Ishikawa (cell line): ENCODE results near the gene GUSB.

Experiments
- CEBPB ChIP-seq: IDR thresholded peaks from 2 replicates; pipeline ENCODE4 v1.6.1; 2012
- CREB1 ChIP-seq: IDR thresholded peaks from 2 replicates; pipeline ENCODE4 v1.6.1; 2012; ENCODE audit warnings: low read depth
- EGR1 ChIP-seq: IDR thresholded peaks from 2 replicates; pipeline ENCODE4 v1.6.1; 2012
- EP300 ChIP-seq: IDR thresholded peaks from 2 replicates; pipeline ENCODE4 v1.6.1; 2012; ENCODE audit warnings: borderline replicate concordance
- FOXM1 ChIP-seq: IDR thresholded peaks from 2 replicates; pipeline ENCODE4 v1.6.1; 2012; ENCODE audit warnings: low read depth, borderline replicate concordance
- MAX ChIP-seq: IDR thresholded peaks from 2 replicates; pipeline ENCODE4 v1.6.1; 2012
- NFIC ChIP-seq: IDR thresholded peaks from 2 replicates; pipeline ENCODE4 v1.6.1; 2012
- RAD21 ChIP-seq: IDR thresholded peaks from 2 replicates; pipeline ENCODE4 v1.6.1; 2012; ENCODE audit warnings: low read depth
- REST ChIP-seq: IDR thresholded peaks from 2 replicates; pipeline ENCODE4 v1.6.1; 2012; ENCODE audit warnings: low read depth, mild to moderate bottlenecking
- TAF1 ChIP-seq: IDR thresholded peaks from 2 replicates; pipeline ENCODE4 v1.6.1; 2012; ENCODE audit warnings: low read depth, mild to moderate bottlenecking
- TCF12 ChIP-seq: IDR thresholded peaks from 2 replicates; pipeline ENCODE4 v1.6.1; 2012; ENCODE audit warnings: low read depth
- TEAD4 ChIP-seq: IDR thresholded peaks from 2 replicates; pipeline ENCODE4 v1.6.1; 2012
- USF1 ChIP-seq: IDR thresholded peaks from 2 replicates; pipeline ENCODE4 v1.6.1; 2012
- YY1 ChIP-seq: IDR thresholded peaks from 2 replicates; pipeline ENCODE4 v1.6.1; 2012; ENCODE audit warnings: low read depth
- ZBTB7A ChIP-seq: IDR thresholded peaks from 2 replicates; pipeline ENCODE4 v1.6.1; 2012; ENCODE audit warnings: low read depth

The GUSB gene

DNA sequence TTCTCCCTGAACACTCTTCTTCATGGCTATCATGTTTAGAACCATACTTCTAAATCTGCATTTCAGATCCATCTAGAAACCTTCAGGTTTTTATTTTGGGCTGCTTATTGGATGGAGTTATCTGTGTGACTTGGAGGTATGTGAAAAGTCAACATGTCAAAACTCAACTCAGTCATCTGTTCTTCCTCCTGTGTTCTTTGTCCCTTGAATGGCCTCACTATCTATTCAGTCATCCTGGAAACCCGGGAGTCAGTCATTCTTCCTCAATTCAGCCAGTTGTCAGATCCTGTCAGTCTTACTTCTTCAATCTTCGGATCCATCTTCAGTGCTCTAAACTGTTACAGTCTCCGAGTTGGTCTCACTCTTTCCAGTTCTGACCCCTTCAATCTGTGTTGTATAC lies 57.0 kb downstream of the GUSB start:
- TF ChIP-seq REST (no peak), YY1 (no peak), TAF1 (no peak), EGR1 (no peak)

GRCh38 chr7:65924193-65924592 lies 57.8 kb downstream of the GUSB start:
- TF ChIP-seq TEAD4 (no peak), NFIC (no peak), REST (no peak), TAF1 (no peak)

- TF ChIP-seq EGR1: no peak
- no peak for TF ChIP-seq MAX
Measured at GRCh38 chr7:65923316-65923715, 58.7 kb downstream of the GUSB start.

DNA sequence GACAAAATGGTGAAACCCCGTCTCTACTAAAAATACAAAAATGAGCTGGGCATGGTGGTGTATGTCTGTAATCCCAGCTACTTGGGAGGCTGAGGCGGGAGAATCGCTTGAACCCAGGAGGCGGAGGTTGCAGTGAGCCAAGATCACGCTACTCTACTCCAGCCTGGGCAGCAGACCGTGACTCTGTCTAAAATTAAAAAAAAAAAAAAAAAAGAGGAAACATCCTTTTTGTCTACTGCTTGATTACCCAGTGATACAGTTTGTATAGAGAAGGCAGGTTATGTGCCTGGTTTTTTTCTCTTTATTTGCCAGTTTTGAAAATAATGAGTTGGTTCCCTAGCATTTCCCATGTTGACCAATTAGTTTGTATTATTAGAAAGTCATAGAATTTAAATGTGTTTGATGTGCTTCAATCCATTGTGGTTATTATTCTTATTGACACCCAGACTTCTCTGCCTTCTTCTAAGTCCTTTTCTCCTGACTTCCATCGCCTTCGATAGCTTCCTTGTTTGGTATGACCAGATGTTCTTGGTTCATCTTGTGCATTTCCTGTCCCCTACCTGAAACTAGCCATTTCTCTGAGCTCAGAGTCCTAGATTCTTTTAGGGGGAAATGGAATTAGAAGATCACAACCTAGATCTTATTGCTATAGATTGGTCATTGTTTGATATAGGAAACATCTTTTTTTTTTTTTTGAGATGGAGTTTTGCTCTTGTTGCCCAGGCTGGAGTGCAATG lies 65.9 kb downstream of the GUSB start:
- TF ChIP-seq TCF12 (no peak), EP300 (no peak), CEBPB (no peak), TAF1 (no peak), USF1 (no peak), RAD21 (no peak), TEAD4 (no peak), REST (no peak), YY1 (no peak)

GRCh38 chr7:65912237-65912636 lies 69.8 kb downstream of the GUSB start:
- TF ChIP-seq USF1: no peak
- no peak for TF ChIP-seq EP300
- no peak for TF ChIP-seq TAF1
- no peak for TF ChIP-seq NFIC
- TF ChIP-seq FOXM1: no peak
- TF ChIP-seq TEAD4: no peak
- TF ChIP-seq TCF12: no peak
- TF ChIP-seq ZBTB7A: no peak
- TF ChIP-seq YY1: no peak
- TF ChIP-seq CREB1: no peak
- TF ChIP-seq MAX: no peak
- no peak for TF ChIP-seq RAD21
- TF ChIP-seq CEBPB: no peak
- TF ChIP-seq EGR1: no peak
- no peak for TF ChIP-seq REST
